Epithelial cell of prostate (primary cell): ENCODE data around the gene LRMDA.
A peak's percentile ranks its signal among the peaks of the same experiment; 100 is the strongest.
"Not testable (repeated sequence)": the region's sequence is repeated elsewhere in the genome, so short reads cannot be mapped to it uniquely, and the experiment has no call there.

Experiments
- DNase-seq: peaks from one replicate; pipeline ENCODE4 v3.0.0-alpha.2; 2011; ENCODE audit warnings: low read depth, low spot score
- H3K27ac ChIP-seq: fragments of 450-650 bp; 2 replicates; pipeline ENCODE4 v1.5.1; 2017; ENCODE audit warnings: mild to moderate bottlenecking

Gene LRMDA

DNA sequence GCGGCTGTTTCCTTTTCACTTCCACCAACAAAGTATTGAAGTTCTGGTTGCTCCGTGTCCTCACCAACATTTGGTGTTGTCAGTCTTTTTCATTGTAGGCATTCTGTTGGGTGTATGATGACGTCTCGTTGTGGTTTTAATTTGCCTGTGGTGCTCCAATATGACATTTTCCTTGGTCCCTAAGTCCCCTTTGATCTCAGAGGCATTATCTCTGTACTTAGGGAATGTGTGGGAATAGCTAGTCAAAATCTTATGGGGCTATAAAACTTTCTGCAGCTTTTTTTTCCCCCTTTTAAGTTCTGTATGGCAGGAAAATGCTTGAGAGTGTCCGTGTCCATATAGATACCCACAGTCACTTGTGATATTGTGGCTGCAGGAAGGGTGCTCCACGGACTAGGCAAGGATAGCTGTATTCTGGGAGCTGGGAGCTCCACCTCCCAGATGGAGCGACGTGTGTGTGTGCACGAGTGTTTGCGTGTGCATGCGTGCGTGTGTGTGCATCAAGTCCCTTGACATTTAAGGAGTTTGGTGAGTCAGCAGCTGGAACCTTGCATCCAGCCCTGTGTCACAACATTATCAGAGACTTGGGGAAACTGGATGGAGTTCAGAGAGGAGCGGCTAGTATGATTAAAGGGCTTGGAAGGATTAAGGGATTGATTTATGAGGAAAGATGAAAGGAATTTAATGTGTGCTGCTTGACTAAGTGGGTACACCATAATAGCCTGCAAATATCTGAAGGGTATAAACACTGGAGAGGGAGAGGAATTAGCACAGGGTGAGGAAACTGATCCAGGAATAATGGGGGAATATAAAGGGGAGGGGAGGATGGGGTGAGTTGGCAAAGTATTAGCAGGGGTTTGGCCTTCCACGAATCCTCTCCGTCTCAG is 66.8 kb downstream of the LRMDA start:
- peak; percentile 8 for DNase-seq
- no peak overlapping the region for H3K27ac ChIP-seq

DNA sequence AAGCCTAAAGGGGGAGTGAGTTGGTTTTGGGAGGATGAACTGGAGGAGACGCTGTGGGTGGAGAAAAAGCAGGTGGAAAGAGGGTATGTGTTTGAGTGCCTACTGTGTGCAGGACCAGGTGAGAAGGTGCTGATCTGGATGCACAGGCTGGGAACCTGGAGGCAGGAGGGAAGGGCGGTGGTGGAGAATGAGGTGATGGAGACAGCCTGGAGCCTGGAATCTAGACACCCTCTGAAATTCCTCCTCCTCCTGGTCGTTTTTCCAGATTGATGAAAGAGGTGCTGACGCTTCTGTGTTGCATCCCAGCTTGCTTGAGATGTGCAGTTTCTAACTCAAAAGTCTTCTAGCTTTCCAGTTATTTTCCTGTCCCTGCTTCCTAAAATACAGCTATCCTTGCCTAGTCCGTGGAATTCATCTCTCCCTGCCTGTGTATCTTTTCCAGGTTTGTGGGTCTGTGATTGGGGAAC is 67.5 kb downstream of the LRMDA start:
- no peak overlapping the region for H3K27ac ChIP-seq
- no peak for DNase-seq

DNA sequence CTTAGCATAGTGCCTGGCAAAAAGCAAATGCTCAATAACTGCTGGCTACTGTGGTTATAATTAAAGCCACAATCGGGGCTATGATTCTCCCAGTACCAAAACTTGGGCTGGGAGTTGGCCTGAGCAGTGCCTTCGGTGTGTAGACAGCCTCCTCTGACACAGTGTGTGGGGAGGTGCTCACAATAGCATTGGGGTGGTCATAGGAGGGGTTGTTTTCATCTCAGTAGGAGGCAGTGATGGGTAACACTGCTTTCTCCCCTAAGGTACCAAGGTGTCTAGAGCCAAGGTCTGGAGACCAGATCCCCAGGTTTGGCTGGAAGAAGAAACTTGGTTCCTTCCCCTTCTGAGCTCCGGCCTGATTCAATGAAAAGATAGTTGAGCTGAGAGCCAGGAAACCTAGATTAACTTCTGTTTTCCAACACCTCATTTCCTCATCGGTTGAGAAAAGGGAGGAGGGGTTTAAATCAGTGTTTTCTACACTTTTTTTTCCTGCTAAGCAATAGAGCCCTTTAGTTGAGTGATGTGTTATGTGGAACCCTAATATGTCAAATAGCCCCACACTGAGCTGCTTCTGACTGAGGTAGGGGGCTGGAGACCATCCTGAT is 68.2 kb downstream of the LRMDA start:
- H3K27ac ChIP-seq, result no peak overlapping the region

DNA sequence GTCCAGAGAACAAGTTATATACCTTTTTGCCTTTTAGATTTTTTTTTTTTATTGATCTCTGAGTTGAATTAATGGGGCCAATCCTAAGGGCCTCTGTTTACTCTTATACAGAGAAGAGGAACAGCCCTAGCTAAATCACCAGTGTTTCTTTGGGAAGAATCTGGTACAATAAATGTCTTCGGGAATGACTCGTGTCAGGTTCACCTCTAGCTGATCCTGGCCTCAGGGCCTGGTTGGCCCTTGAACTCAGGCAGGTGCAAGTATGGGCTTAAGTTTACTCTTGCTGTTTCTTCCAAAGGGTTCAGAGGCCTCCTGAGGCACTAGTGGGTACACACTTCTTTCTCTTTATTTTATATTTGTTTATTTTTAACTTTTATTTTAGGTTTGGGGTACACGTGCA is 71.0 kb downstream of the LRMDA start:
- H3K27ac ChIP-seq, result no peak overlapping the region
- no peak for DNase-seq

More for the DNA sequence above, 68.2 kb downstream of the LRMDA start:
- no peak for DNase-seq

DNA sequence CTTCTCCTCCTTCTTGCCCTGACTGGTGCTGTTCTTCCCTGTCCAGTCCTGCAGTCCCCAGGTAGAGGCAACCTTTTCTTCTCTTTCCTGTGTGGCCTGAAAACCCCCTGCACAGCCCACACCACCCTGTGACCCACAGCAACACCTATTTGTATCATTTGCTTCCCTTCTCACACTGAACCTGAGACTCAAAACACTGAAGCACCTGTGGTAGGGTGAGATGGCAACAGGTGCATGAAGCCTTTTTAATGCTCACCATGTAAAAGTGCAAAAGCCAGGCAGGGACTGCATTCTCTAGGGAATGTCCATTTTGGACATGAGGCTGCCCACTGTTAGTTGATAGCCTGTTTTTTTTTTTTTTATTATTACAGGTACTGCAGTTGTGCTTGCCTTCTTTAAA is 71.4 kb downstream of the LRMDA start:
- DNase-seq, result no peak
- no peak overlapping the region for H3K27ac ChIP-seq

DNA sequence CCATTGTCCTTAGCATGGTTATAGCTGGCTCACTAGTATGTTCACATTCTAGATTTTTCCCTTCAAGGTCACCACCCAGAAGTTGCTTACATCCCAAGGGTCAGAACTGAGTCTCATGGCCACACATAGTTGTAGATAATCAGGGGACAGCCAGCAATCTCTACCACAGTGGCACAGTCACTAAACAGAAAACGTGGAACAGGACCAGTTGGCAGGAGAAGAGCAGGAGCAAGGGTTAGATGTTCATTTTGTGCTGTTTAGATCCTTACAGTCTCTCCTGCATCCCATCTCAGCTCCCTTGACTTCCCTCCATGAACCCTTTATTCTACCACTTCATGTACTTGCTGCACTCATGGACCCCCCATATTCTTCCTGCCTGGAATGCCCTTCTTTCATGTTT is 73.9 kb downstream of the LRMDA start:
- no peak for DNase-seq
- H3K27ac ChIP-seq, result no peak overlapping the region

DNA sequence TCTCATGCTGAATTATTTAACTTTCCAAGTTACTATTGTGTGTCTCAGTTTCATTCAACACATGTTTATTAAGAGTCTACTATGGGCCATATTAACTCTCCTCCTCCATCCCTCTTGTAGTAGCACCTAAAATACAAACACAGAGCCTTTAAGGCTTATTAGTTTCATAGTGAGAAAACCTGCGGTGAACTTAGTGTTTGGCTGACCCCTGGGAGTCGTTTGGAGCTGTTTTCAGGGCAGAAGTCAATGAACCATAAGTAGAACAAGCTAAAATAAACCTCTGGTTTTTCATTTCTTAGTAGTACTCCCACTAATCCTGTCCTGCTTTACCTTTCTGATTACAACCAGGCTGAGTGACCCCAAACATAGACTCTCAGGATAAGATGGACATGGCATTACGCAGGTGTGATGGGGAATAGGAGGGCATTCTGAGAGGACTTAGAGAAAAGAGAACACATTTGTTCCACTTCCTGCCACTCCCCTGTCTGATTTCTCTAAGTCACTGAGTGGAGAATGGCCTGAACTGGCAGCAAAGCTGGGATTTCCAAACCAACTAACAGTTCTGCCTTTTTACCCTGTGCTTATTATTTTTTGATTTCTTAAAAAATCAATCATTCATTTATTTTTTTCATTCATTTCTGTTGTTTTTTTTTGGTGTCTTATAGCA is 74.5 kb downstream of the LRMDA start:
- no peak overlapping the region for H3K27ac ChIP-seq
- DNase-seq, result no peak

DNA sequence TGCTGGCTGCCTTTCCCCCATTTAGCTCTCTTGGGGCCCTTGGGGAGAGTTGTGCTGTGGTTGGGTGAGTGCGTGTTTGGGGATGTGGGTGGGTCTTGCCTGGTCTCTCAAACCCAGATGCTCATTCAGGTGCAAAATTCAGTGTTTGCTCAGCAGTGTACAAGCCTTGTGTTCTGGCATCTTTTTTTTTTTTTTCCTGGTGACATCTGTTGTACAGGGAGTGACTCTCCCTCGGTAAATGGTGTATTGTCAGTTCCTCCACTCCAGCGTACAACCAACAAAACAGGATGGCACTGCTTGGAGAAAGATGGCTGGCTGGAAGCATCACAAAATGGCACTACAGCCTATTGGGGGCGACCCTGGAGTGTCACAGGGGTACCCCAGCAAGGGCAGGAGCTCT is 75.5 kb downstream of the LRMDA start:
- DNase-seq, result no peak
- no peak overlapping the region for H3K27ac ChIP-seq

DNA sequence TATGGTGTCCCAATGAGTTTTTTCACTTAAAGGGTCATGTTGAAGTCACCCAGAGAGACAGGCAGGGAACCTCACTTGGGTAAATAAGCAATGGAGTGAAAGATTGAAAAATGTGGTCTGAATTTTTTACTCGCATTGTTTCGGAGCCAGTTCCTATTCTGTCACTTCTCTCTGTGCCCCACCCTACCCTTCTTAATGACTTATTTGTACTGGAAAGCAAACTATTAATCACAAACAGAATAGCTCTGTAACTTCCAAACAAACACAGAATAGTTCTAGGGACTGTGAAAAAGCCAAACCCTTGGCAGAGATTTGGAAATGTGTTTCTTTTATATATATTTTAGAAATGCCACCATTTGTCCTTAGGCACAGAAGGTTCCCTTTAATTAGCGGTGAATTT is 76.0 kb downstream of the LRMDA start:
- H3K27ac ChIP-seq, result peak overlapping the region; percentile 36
- no peak for DNase-seq

DNA sequence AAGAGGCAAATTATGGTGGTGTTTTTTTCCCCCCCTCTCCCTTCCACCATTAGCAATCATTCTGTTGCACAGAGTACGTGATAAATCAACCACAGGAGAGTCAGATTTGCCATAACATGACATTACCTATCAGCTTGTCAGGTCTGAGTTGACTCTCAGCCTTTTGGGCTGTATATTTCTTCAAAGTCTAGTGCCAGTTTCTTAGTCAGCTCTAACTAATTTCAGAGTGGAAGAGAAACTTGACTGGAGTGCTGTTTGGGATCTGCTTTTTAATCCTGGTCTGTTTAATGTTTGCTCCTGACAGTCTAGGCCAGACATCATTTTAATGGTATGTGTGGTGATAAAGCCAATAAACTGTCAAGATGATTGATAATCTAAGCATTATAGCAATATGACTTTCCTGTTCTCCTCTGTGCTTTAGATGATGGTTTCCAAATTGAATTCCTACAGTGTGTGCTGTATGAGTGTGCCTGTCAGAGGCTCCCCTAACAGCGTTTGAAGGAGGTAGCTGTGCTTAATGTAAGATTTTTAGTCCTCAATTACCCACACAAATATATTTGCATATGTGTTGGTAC is 76.9 kb downstream of the LRMDA start:
- peak; percentile 68 for DNase-seq

DNA sequence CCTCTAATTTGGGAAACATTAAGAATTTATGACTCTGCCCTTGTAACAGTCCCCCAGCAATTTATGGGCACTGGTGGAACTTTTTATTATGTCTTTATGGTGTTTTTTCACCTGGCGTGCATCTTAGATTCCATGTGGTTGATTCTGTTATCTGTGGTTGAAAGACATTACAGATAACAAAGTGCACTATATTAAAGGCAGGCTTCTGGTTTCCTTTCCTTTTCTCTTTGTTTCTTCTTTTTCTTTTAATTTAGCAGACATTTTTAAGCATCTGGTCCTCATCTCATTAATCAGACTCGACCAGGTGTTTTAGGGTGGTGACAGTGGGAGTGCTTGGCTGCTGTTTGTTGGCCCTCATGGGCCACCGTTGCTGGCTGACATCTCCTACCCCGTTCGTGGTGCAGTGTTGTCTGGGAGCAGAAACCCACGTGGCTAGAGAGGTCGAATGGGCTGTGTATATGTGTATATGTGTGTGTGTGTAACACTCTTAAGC is 77.4 kb downstream of the LRMDA start:
- DNase-seq, result no peak
- H3K27ac ChIP-seq, result no peak overlapping the region

More for the DNA sequence above, 76.9 kb downstream of the LRMDA start:
- peak overlapping the region; percentile 36 for H3K27ac ChIP-seq

DNA sequence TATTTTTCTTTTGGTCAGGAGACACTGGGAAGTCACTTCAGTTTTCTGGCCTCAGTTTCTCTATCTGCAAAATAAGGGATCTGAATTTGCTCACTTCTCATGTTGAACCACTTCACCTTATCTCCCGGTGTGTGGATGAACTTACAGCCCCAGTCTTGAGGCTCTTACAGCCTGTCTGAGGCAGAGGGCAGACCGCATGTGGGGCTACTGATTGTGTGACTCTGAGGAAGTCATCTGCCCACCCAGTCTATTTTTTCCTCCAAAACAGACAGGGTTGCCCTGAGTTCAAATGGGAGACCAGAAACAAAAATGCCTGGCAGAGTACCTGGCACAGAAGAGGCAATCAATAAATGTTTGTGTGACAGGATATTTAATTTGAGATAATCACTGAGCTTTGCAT is 78.3 kb downstream of the LRMDA start:
- no peak for DNase-seq
- H3K27ac ChIP-seq, result no peak overlapping the region

DNA sequence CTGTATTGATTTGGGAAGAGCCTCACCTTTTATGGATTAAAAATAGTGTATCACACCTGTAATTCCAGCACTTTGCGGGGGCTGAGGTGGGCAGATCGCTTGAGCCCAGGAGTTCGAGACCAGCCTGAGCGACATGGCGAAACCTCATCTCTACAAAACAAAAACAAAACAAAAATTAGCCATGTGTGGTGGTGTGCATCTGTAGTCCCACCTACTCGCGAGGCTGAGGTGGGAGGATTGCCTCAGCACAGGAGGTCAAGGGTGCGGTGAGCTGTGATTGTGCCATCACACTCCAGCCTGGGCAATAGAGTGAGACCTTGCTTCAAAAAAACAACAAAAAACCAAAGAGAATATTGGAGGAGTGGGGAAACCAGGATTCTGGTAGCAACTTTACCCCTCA is 79.6 kb downstream of the LRMDA start:
- H3K27ac ChIP-seq, result no peak overlapping the region
- no peak for DNase-seq

DNA sequence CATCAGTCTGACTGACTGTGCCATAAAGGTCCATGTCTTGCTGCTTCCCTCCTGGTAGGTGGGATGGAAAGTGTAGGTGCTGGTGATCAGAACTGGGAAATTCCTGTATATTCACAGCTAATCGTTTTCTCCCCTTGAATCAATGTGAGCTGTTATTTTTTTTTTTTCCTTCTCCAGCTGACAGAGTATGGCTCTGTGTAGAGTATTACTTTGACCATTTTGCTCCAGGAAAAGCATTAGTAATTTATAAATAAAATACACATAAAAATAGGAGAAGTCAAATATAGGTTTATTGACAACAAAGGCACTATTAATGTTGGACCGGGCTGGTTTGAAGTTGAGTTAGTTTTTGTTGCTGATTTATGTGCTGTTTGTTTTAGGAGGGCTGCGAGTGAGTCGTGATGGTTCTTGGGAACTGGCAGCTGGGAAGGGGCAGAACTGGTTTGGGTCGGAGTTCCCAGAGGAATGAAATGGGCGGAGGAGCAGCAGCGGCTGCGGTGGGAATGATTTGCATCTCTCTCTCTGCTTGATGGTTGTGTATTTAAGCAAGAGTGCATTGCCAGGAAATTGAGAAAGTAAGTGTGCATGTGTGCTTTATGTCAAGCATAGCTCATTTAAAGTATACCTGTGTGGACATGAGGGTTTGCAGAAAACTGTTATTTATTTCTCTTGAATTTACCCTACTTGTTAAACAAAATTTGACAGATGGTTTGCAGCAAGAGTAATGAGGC is 80.9 kb downstream of the LRMDA start:
- DNase-seq, result no peak
- H3K27ac ChIP-seq, result no peak overlapping the region

DNA sequence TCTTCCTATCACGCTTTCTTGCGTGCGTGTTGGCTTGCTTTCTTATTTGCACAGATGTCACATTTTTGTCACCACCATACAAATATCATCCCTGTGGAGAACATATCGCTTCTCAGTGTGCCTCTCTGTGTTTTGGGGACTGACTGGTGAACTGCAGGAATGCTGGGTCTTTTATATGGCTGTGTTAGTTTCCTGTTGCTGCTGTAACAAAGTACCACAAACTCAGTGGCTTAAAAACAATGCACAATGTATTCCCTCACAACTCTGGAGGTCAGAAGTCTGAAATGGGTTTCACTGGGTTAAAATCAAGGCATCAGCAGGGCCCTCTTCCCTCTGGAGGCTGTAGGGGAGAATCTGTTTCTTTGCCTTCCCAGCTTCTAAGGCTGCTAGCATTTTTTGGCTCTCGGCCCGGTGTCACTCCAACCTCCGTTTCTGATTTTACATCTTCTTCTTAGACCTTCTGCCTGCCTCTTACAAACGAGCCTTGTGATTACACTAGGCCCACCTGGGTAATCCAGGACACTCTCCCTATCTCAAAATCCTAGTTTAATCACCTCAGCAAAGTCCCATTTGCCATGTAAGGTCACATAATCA is 82.0 kb downstream of the LRMDA start:
- DNase-seq, result no peak
- H3K27ac ChIP-seq, result no peak overlapping the region

DNA sequence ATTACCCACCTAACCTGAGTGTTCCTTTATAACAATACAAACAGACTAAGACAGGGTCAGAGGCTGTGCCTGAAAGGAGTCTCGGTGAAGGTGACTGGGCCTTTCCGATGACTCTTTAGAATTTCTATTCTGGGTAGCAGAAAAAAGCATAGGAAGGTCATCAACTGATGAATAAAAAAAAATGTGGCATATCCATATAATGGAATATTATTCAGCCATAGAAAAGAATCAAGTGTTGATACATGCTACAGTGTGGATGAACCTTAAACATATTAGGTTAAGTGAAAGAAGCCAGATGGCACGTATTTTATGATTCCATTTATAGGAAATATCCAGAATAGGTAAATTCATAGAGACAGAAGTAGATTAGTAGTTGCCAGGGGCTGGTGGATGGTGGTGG is 83.4 kb downstream of the LRMDA start:
- DNase-seq, result no peak

DNA sequence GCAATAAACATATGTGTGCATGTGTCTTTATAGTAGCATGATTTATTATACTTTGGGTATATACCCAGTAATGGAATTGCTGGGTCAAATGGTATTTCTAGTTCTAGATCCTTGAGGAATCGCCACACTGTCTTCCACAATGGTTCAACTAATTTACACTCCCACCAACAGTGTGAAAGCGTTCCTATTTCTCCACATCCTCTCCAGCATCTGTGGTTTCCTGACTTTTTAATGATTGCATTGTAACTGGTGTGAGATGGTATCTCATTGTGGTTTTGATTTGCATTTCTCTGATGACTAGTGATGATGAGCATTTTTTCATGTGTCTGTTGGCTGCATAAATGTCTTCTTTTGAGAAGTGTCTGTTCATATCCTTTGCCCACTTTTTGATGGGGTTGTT is 84.7 kb downstream of the LRMDA start:
- H3K27ac ChIP-seq, DNase-seq: not testable (repeated sequence)

More for the DNA sequence above, 83.4 kb downstream of the LRMDA start:
- H3K27ac ChIP-seq, result no peak overlapping the region

DNA sequence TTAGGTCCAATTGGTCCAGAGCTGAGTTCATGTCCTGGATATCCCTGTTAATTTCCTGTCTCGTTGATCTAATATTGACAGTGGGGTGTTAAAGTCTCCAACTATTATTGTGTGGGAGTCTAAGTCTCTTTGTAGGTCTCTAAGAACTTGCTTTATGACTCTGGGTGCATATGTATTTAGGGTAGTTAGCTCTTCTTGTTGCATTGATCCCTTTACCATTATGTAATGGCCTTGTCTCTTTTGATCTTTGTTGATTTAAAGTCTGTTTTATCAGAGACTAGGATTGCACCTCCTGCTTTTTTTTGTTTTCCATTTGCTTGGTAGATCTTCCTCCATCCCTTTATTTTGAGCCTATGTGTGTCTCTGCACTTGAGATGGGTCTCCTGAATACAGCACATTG is 87.8 kb downstream of the LRMDA start:
- not testable (repeated sequence) for DNase-seq, H3K27ac ChIP-seq

DNA sequence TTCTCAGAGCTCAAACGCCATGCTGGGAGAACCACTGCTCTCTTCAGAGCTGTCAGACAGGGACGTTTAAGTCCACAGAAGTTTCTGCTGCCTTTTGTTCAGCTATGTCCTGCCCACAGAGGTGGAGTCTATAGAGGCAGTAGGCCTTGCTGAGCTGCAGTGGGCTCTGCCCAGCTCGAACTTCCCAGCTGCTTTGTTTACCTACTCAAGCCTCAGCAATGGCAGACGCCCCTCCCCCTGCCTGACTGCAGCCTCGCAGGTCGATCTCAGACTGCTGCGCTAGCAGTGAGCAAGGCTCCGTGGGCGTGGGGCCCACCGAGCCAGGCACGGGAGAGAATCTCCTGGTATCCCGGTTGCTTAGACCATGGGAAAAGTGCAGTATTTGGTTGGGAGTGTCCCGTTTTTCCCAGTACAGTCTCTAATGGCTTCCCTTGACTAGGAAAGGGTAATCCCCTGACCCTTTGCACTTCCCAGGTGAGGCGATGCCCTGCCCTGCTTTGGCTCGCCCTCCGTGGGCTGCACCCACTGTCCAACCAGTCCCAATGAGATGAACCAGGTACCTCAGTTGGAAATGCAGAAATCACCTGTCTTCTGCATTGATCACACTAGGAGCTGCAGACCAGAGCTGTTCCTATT is 89.9 kb downstream of the LRMDA start:
- not testable (repeated sequence) for H3K27ac ChIP-seq, DNase-seq
